Iris pigment epithelial cell (primary cell): ENCODE results near the gene TMPRSS11F.
A peak's percentile ranks its signal among the peaks of the same experiment; 100 is the strongest.

Experiments used
- DNase-seq: peaks from one replicate; pipeline ENCODE4 v3.0.0-alpha.2; 2011; ENCODE audit warnings: low read depth

Gene TMPRSS11F

DNA sequence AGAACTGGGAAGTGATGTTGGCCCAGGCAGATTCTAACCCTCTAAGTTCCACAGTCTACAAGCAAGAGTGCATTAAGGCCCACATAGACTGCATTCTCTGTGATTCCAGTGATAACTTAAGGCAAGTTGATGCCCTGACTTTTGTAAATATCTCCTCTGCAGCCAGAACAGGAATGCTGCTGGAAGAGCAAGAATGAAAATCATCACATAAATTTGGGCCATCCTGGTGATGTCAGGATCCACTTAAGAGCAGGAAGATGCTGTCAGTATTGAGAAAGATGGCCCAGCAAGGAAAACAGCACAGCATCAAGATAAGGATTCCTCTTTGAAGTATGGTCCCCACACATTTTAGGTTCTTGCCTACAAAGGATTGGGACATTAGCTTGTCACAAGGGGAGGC, 52.4 kb downstream of the TMPRSS11F start:
- DNase-seq, result no peak

- no peak for DNase-seq
These were observed 53.5 kb downstream of the TMPRSS11F start for GRCh38 chr4:68076194-68076593.

DNA sequence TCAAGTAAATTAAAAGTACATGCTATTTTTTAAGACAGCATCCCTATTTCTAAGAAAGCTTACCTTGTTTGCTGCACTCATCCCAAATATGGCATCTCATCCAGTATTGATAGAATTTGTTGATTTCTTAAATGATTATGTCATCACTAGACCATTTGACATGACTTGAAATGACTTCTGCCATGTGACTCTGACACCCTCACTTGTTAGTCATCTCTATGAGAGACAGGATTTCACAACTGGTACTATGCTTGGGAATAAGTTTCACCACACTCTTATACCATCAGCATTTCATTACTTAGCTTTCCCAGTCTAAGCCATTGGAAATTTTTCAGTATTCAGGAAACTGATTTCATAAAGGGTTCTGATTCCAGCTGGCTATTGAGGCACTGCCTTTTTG, 55.3 kb downstream of the TMPRSS11F start:
- peak; percentile 4 for DNase-seq

DNA sequence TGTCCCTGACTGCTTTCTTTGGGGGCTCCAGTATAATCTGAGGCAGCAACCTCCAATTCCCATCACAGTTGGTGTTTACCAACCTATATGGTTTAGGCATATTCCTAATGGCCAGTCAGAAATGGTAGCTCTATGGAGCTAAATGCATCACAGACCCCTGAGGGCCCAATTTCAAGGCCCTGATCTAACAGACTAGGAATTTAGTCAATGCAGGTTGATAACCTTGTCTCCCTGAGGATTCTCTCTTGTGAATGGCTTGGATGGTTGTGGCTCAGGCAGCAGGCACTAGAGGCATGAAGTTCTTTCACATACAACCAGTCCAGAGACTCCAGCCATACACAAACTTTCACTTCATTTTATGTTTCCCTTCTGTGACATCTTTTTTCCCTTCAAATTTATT, 59.4 kb downstream of the TMPRSS11F start:
- no peak for DNase-seq

GRCh38 chr4:68062501-68062900, 67.2 kb downstream of the TMPRSS11F start:
- no peak for DNase-seq

GRCh38 chr4:68038272-68038671, 91.4 kb downstream of the TMPRSS11F start:
- no peak for DNase-seq

DNA sequence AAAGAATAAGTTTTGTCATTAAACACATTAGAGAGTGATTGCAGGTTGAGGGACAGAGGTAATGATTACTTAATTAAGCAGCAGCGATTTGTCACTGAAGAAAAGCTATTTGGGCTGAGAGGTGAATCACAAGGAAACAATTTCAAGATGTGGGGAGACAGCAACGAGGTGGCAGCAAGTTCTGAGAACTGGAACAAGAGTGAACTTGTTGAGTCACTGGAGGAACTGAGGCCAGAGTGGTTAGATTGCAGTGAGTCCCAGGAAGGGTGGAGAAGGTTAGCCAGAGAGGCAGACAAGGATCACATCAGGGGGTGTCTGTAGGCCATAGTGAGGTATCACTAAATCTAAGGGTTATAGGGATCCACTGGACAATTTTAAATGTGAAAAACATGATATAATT, 108.5 kb downstream of the TMPRSS11F start:
- DNase-seq, result peak; percentile 30

DNA sequence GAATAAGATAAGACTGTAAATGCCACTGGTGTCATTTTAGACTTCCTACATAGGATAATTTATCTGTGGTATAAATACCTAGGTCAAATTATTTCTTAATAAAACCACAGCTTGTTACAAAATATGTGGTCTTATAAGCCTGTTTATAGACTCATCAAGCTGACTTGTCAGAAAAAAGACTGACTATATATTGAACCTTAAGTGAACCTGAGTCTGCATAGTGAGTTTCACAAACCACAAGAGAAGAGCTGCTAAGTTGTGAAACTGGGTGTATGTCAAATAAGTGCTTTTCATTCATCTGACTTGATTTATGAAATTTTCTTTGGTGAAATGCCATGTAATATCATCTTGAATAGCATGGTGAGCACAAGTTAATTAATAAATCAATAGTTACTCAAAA, 118.0 kb downstream of the TMPRSS11F start:
- DNase-seq, result peak; percentile 12
